ENCODE measurements around the gene KIFC1.

KIFC1 gene

GRCh38 chr6:33427585-33428223 lies 36.1 kb downstream of the KIFC1 start:
- peak in 1 of 2 experiments; percentile 27 for DNase-seq

GRCh38 chr6:33428224-33428965 lies 36.8 kb downstream of the KIFC1 start:
- peak in 1 of 2 experiments; percentile 39 for DNase-seq

DNA sequence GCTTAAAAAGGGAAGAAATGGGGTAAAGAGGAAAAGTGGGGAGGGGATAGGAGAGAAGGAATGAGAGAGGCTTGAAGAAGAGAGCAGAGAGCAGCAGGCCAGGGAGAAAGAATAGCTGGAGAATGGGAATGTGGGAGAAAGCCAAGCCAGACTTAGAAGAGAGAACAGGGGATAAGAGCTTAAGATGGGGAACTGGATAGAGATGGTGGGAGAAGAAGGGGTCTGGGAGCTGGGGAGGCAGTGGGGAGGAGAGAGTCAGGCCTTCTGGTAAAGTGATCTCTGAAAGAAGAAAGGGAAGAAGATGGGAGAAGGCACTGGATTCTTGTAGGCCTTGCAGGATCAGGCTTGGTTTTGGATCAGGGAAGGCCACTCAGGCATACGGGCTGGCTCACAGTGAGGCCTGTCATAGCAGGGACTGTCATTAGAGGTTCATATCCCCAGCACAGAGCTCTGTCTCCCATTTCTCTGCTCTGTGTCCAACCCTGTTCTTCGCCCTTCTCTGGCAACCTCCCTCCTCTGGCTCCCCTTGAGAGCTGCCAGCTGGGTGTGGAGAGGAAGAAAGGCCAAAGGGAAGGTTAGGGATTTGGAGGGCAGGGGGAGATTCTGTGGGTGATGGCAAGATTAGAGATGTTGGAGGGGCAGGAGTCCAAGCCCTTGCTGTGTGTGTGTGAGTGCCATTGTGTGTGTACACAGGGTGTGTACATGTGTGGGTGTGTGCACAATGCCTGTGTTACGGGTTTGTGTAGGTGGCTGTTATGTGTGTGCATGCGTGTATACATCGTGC lies 37.5 kb downstream of the KIFC1 start:
- DNase-seq: no peak

- DNase-seq: no peak
Observed at GRCh38 chr6:33429750-33430052, 38.1 kb downstream of the KIFC1 start.

DNA sequence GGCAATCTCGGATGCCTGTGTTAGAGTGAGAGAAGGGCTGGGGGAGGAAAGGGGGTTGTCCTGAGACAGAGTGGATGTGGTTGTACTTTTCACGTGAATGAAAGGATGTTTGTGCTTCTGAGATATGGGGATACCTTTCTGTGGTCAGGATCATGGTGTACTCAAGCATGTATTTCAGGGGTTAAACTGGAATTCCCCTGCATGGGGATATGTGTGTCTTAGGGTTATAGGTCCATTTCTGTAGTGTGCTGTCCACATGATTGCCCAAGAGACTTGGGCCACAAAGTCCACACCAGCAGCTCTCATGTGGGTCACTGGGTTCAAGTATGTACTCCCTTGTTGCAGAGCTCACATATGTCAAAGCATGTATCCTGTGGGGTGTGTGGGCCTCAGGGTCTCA lies 38.7 kb downstream of the KIFC1 start:
- no peak for DNase-seq

DNA sequence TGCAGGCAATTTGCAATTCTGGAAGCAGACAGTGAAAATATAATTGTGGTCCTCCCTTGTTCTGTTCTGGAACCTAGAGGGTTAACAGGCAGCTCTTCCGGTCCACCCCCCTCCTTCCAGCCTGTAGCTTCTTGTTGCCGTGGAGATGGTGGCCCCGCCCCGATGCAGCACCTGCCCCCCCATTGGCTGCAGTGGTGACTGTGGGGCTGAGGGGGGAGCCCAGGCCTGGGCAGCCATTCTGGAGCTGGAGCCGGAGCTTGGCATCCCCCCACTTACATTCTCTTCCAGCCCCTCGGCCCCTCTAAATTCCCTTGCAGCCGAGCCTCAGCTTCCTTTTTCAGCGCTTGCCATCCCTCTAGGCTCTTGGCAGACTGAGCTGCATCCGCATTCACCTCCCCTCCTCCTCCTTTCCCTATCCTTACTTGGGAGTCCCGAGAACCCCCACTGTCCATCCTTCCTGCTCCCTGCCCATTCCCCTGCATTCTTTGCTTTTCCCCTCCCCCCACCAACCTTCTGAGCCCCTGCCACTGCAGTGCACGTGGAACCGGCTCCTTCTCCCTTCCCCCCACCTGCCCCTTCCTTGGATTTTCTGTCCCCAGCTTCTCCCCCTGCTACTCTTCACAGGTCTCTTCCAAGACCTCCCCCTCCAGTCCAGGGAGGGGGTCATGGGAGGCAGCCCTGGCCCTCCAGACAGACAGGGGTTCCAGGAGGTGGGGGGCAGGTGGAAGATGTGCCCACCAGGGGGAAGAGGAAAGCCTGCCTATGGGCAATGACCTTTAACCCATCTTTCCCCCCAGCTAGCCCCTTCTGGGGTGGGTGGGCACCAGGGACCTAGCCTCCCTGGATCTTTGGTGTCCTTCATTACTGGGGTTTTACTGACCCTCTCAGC lies 39.6 kb downstream of the KIFC1 start:
- DNase-seq: peak; percentile 33 to 63

- DNase-seq: no peak
Observed at GRCh38 chr6:33431880-33432541, 40.4 kb downstream of the KIFC1 start.

- no peak for DNase-seq
Observed at GRCh38 chr6:33432546-33432945, 40.9 kb downstream of the KIFC1 start.

- no peak for DNase-seq
Observed at GRCh38 chr6:33433001-33433543, 41.4 kb downstream of the KIFC1 start.

DNA sequence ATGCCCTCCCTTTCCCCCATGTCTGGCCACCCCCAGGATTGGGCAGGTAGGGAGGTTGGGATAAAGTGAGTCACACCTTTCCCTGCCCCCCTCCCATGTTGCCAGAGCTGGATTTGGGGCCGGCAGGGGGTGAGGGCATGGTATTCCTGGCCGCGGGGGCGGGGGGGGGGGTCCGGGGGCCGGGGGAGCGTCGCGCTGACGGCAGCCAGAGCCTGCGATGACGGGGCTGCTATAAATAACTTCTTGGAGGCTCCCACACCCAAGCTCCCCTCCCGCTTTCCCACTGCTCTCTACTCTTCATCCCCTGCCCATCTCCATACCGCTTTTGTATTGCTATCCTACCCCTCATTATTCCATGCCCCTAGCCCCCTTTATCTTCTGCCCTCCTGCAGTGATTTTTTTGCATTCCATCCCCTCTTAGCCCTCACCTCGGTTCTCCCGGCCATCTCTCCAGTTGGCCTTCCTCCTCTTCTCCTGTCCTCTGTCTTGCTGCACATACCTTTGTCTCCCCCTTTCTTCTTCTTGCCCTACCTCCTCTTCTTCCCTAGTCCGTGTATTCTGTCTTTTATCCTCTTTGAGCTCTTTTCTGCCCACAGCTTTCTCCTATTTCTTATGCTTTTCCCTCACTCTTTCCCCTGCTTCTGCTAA lies 42.0 kb downstream of the KIFC1 start:
- DNase-seq: no peak

DNA sequence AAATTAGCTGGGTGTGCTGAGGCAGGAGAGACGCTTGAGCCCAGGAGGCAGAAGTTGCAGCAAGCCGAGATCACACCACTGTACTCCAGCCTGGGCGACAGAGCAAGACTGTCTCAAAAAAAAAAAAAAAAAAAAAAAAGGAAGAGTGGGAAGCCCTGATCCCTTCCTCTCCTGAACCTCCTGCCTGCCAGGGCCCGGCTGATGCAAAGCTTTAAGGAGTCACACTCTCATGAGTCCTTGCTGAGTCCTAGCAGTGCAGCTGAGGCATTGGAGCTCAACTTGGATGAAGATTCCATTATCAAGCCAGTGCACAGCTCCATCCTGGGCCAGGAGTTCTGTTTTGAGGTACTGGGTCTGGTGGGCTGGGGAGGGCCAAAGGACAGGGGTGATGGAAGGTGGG lies 43.3 kb downstream of the KIFC1 start:
- no peak for DNase-seq

- DNase-seq: no peak
Observed at GRCh38 chr6:33437666-33438065, 46.0 kb downstream of the KIFC1 start.

DNA sequence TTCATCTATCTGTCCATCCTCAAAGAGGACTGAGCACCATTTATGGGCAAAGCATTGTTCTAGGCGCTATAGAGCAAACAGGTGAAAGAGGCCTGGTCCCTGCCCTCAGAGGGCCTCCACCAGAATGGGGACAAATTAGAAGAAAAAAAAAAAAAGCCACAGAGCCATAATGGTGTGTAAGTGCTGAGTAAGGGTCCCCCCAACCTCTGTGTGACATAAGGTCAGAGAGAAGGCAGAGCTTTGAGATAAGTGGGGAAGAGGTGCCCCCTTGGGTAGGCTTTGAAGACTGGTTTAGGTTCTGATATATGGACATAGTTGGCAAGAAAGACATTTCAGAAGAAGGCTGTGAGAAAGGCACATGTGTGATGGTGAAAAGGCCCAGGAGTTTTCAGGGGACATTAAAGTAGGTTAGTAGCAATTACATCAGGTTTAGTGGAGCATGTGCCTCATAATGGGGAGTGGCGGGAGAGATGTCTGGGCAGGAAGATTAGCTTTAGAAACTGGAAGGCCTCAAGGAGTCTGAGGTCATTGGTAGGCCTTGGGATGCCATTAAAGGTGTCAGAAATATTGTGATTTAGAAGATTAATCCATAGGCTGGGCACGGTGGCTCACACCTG lies 47.5 kb downstream of the KIFC1 start:
- DNase-seq: no peak

GRCh38 chr6:33439956-33440648 lies 48.5 kb downstream of the KIFC1 start:
- no peak for DNase-seq

DNA sequence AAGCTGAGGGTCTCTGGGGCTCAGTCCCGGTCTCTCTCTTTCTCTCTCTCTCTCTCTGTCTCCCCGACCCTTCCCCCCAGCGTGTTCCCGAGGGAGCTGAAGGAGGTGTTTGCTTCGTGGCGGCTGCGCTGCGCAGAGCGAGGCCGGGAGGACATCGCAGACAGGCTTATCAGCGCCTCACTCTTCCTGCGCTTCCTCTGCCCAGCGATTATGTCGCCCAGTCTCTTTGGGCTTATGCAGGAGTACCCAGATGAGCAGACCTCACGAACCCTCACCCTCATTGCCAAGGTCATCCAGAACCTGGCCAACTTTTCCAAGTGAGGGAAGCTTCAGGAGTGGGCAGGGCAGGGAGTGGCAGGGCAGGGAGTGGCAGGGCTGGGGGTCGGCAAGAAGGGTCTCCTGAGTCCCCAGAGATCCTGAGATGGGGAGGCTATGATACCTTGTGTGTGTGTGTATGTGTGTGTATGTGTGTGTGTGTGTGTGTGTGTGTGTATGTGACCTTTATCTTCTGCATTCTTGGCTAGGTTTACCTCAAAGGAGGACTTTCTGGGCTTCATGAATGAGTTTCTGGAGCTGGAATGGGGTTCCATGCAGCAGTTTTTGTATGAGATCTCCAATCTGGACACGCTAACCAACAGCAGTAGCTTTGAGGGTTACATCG lies 49.2 kb downstream of the KIFC1 start:
- no peak for DNase-seq

GRCh38 chr6:33441457-33441856 lies 49.8 kb downstream of the KIFC1 start:
- DNase-seq: no peak

DNA sequence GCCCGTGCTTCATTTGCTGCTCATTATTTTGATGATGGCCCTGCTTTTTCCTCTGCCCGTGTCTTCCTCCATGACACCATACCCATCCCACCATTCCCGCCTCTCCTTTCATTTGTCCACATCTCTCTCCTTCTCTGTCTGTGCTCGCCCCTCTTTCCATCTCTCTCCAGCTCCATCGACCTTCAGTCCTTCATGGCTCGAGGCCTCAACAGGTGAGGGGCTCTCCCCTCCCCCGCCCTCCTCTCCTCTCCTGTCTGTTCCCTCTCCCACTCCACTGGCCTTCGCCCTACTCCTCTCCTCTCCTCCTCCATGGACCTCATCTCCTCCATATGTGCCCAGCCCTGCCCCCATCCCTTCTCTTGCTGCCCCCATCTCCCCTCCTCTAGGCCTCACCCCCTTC lies 50.7 kb downstream of the KIFC1 start:
- DNase-seq: no peak

- no peak for DNase-seq
Observed at GRCh38 chr6:33443025-33443424, 51.4 kb downstream of the KIFC1 start.

DNA sequence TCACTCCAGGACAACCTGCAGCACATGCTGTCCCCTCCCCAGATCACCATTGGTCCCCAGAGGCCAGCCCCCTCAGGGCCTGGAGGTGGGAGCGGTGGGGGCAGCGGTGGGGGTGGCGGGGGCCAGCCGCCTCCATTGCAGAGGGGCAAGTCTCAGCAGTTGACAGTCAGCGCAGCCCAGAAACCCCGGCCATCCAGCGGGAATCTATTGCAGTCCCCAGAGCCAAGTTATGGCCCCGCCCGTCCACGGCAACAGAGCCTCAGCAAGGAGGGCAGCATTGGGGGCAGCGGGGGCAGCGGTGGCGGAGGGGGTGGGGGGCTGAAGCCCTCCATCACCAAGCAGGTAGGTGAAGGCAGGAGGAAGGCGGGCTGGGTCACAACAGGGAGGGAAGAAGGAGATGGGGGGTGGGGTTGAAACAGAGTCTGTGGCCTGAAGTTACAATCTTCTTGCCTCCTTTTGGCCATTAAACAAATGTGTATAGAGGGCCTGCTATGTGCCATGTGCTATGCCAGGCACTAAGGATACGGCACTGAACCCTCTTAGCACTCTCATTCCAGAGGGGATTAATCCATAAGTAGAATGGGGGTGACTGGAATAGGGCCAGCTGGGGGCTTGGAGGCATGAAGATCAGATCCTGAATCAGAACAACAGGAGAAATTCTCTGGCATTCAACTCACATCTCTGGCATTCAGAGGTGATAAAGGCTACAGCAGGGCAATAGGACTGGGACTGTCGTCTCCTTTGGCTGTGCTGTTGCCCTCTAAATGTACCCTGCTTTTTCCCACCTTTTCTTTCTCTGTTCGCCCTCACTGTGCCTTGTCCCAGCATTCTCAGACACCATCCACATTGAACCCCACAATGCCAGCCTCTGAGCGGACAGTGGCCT lies 52.2 kb downstream of the KIFC1 start:
- no peak for DNase-seq
